ENCODE measurements around the gene TSPEAR.

TSPEAR gene

GRCh38 chr21:44499631-44500030 is 211.7 kb downstream of the TSPEAR start:
- TF ChIP-seq, protein P1, sequence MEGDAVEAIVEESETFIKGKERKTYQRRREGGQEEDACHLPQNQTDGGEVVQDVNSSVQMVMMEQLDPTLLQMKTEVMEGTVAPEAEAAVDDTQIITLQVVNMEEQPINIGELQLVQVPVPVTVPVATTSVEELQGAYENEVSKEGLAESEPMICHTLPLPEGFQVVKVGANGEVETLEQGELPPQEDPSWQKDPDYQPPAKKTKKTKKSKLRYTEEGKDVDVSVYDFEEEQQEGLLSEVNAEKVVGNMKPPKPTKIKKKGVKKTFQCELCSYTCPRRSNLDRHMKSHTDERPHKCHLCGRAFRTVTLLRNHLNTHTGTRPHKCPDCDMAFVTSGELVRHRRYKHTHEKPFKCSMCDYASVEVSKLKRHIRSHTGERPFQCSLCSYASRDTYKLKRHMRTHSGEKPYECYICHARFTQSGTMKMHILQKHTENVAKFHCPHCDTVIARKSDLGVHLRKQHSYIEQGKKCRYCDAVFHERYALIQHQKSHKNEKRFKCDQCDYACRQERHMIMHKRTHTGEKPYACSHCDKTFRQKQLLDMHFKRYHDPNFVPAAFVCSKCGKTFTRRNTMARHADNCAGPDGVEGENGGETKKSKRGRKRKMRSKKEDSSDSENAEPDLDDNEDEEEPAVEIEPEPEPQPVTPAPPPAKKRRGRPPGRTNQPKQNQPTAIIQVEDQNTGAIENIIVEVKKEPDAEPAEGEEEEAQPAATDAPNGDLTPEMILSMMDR (IDR thresholded peaks at IDR 0.05; ENCODE audit: borderline replicate concordance, control extremely low read depth, extremely low read depth, insufficient read depth, missing control alignments): no peak
- DNase-seq (ENCODE audit: low spot score): no peak
- in situ Hi-C loops (cut with MboI; ENCODE audit: low sequenced_read_pairs, unreplicated experiment): loop anchor here (10.0 kb wide), 1 partner anchor 295 kb away; no protein-coding TSS in a partner anchor

DNA sequence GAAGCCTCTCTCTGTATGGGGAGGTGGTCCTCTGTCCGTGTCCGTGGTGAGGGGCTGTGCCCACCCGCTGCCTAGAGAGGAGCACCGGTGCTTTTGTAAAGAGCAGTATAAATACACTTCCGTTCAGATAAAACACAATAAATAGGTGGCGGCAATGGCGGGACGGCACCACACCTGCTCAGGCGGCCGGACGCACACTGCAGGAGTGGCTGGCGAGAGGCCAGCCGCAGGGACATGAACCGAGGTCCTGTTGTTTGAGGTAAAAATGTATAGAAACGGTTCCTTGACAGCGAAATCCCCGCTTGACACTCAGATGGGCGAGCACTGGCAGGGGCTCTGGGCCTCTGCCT is 212.2 kb downstream of the TSPEAR start:
- in situ Hi-C loops (cut with MboI; ENCODE audit: low sequenced_read_pairs, unreplicated experiment): loop anchor here (10.0 kb wide), 1 partner anchor 296 kb away; no protein-coding TSS in a partner anchor
- no peak for DNase-seq (ENCODE audit: low spot score)

DNA sequence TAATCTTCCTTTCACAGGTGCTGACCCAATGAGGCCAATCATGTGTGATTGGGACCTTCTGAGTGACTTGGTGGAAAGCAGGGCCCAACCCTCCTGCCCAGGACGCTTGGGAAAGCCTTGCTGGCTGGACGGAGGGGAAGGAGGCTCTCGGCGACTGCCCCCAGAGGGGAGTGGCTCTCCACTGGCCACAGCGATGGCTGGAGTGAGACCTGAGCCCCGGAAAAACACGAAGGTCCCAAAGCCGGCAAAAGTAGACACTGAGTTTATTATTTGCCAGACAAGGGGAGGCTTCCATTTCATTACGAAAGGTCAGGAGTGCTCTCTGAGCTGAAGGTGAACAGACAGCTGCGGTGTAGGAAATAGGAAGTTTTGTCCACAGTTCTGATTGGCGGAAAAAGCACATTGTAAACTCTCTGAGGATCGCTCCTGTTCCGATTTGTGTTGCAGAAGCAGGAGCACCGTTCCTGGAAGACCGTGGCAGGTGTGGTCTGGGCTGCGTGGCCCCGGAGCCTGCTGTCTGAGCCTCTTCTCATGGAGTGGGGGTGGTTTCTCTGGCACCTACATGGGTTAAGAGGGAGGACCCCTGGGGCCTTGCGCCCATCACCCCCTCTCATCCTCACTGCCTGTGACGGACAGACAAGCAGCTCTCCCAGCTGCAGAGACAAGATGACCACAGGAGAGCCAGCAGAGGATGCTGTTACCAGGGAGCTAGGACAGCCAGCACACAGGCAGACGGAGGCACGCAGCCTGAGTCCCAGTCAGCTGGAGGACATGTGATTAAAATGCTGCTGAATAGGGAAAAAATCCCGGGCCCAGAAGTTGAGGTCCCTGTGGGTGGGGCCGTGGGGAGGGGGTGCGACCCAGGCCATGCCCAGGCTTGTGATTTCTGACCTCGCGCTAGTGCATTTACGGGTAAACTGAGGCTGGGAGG is 212.8 kb downstream of the TSPEAR start:
- DNase-seq (ENCODE audit: low spot score): no peak
- in situ Hi-C loops (cut with MboI; ENCODE audit: low sequenced_read_pairs, unreplicated experiment): loop anchor here (10.0 kb wide), 1 partner anchor 296 kb away; no protein-coding TSS in a partner anchor
- TF ChIP-seq, protein P1 (IDR thresholded peaks at IDR 0.05; ENCODE audit: borderline replicate concordance, control extremely low read depth, extremely low read depth, insufficient read depth, missing control alignments): no peak

More for the DNA sequence above, 212.2 kb downstream of the TSPEAR start:
- TF ChIP-seq, protein P1 (IDR thresholded peaks at IDR 0.05; ENCODE audit: borderline replicate concordance, control extremely low read depth, extremely low read depth, insufficient read depth, missing control alignments): no peak

DNA sequence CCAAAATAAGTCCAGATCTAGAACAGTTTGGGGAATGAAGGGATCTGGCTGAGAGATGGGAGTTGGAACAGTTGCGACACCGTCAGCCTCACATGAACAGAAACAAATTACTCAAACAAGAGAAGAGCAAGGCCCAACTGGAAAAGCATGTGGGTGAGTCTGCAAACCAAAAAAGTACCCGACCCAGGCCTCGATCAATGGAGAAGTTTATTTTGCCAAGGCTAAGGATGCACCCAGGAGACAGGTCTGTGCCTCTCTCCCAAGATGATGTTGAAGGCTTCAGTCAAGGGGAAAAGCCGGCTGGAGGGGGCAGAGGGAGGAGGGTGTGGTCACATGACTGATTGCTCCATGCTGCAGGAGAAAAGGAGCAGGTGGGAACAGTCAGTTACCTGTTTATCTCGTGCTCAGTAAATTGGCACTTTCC is 213.7 kb downstream of the TSPEAR start:
- TF ChIP-seq, protein P1 (IDR thresholded peaks at IDR 0.05; ENCODE audit: borderline replicate concordance, control extremely low read depth, extremely low read depth, insufficient read depth, missing control alignments): no peak
- in situ Hi-C loops (cut with MboI; ENCODE audit: low sequenced_read_pairs, unreplicated experiment): loop anchor here (10.0 kb wide), 1 partner anchor 297 kb away; no protein-coding TSS in a partner anchor
- no peak for DNase-seq (ENCODE audit: low spot score)

DNA sequence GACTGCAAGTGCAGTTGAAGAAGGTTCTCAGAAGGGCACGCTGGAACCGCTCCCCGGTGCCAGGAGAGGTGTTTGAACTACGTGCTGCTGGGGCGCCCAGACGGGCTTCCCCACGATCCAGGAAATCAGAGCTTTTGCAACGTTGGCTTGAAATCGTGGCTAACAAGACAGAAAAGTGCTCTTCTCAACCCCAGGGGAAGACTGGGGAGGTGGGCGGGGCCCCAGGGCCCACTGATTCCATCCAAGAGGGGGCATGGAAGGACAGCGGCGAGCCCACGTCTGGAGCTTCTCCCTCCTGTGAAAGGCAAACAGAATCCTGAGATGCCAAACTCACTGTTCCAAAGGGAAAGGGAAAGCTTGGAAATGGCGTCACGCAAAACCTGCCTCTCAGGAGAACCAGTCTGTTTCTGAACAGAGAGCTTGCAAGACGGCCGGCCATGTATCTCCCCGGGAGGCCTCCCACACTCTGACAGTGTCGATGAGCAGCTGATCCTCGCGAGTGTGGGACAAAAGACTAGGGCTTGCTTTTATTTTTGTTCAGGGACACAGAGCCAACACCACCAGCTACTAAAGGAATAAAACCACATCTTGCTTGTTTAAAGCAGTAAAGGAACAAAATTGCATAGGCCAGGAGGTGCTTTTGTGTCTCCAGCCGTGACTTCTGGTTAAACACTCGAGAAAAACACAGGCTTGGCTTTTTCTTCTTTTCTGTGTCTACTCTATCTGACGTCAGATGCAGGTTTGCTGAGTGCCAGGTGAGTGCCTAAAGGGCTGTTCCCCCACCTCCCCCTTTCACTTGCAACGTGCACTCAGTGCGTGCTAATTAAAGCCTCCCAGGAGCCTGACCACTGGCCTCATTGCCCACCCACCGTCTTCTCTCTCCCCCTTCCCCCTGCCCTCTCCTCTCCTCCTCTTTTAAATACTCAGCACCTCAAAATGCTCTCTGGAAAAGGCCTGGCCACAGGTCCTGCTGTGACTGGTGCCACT is 214.5 kb downstream of the TSPEAR start:
- in situ Hi-C loops (cut with MboI; ENCODE audit: low sequenced_read_pairs, unreplicated experiment): loop anchor here (10.0 kb wide), 1 partner anchor 298 kb away; no protein-coding TSS in a partner anchor
- TF ChIP-seq, protein P1 (IDR thresholded peaks at IDR 0.05; ENCODE audit: borderline replicate concordance, control extremely low read depth, extremely low read depth, insufficient read depth, missing control alignments): no peak
- DNase-seq (ENCODE audit: low spot score): no peak

Data from GM13976 (cell line).